Right lobe of liver (tissue), 4 donors: ENCODE results near the gene DDX39A.

Source experiments
- POLR2A ChIP-seq: fragments of 450-650 bp; IDR thresholded peaks from one replicate; pipeline ENCODE4 v1.6.1; 2017; ENCODE audit warnings: antibody characterized with exemption, mild to moderate bottlenecking
- TF ChIP-seq, protein P1 (sequence below), 4 donors: fragments of 200-600 bp in 3 of 4; fragments of 450-650 bp in 1 of 4; IDR thresholded peaks; one replicate each; pipeline versions ENCODE4 v1.5.1 to v1.8.0; 2016 to 2022; ENCODE audit warnings: antibody characterized with exemption in 4 of 4, mild to moderate bottlenecking in 2 of 4
- donor health status: DM: no; HTN: no; CAD: no.
- donor health status: DM: no; HTN: no; CAD: no.
- donor health status: DM: no; HTN: yes; CAD: no.

DNA sequence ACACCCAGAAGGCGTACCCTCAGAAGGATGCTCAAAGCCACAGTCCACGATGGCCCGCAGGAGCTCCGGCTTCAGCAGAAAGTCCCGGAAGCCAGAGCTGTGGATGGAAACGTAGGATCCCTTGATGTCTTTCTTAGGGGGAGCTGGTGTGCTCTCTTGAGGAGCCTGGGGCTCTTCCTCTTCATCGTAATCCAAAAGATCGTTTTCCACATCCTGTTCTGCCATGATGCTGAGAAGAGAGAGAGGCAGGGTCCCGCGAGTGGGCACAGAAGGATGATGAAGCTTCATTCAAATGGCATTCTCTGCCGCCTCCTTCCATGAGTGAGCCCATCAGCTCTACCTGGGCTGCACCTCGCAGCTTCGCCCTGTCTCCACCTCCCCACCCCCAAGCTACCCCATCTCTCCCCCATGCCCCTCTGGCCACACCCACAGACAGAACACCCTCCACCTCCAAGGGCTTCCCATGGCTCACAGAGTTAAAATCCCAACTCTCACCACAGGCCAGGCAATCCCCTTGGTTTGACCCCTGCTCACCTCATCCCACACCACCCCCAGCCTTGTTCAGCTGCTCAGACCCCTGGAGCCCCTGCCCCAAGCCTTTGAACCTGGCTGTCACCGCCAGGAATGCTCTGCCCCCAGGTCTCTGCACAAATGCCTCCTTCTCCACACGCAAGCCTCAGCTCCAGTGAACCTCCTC lies 6.0 kb downstream of the DDX39A start:
- TF ChIP-seq, protein P1, sequence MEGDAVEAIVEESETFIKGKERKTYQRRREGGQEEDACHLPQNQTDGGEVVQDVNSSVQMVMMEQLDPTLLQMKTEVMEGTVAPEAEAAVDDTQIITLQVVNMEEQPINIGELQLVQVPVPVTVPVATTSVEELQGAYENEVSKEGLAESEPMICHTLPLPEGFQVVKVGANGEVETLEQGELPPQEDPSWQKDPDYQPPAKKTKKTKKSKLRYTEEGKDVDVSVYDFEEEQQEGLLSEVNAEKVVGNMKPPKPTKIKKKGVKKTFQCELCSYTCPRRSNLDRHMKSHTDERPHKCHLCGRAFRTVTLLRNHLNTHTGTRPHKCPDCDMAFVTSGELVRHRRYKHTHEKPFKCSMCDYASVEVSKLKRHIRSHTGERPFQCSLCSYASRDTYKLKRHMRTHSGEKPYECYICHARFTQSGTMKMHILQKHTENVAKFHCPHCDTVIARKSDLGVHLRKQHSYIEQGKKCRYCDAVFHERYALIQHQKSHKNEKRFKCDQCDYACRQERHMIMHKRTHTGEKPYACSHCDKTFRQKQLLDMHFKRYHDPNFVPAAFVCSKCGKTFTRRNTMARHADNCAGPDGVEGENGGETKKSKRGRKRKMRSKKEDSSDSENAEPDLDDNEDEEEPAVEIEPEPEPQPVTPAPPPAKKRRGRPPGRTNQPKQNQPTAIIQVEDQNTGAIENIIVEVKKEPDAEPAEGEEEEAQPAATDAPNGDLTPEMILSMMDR (IDR thresholded peaks at IDR 0.05): no peak
- no peak for TF ChIP-seq POLR2A
